H1 (cell line): ENCODE results near the gene ZKSCAN8.

ENCODE experiments used
- CHD2 ChIP-seq: IDR thresholded peaks from 2 replicates; pipeline ENCODE4 v1.6.1; 2012; ENCODE audit warnings: low read length, improper control_type of control experiment
- CTCF ChIP-seq, 3 experiments: IDR thresholded peaks; 1 replicate in 2 of 3; 2 replicates in 1 of 3; pipeline versions ENCODE4 v1.5.1 to v1.6.1; 2011; ENCODE audit warnings: low read length in 3 of 3, mild to moderate bottlenecking in 3 of 3, inconsistent platforms in 2 of 3, low read depth in 1 of 3, moderate library complexity in 1 of 3; ENCODE audit not compliant: insufficient read depth in 1 of 3; ENCODE audit errors: control extremely low read depth in 1 of 3

GRCh38 chr6:28161410-28162079 lies 19.9 kb downstream of the ZKSCAN8 start:
- TF ChIP-seq CTCF (IDR thresholded peaks at IDR 0.05; ENCODE audit: control extremely low read depth in 1 of 3, insufficient read depth in 1 of 3, low read depth in 1 of 3, low read length in 3 of 3) (no peak), CHD2 (no peak)
